Ascending aorta (tissue), 2 donors: Measurements from ENCODE around the gene KLHL40. TPM values are rescaled to one million over a fixed set of nuclear protein-coding genes. Genes with fewer than 3 reads are reported as not detected.

Experiments
- DNase-seq, 2 donors: peaks; one replicate each; pipeline ENCODE4 v3.0.0-alpha.2; 2019; ENCODE audit warnings: low spot score in 2 of 2
- H3K27ac ChIP-seq, 2 donors: fragments of 200-600 bp; sonication (generic); one replicate each; pipeline ENCODE4 v1.5.1; 2016 to 2017; ENCODE audit warnings: mild to moderate bottlenecking in 1 of 2
- H3K27me3 ChIP-seq: fragments of 200-600 bp; sonication (generic); one replicate; pipeline ENCODE4 v1.5.1; 2017
- H3K36me3 ChIP-seq, 2 donors: fragments of 200-600 bp; sonication (generic); one replicate each; pipeline ENCODE4 v1.5.1; 2016
- H3K4me1 ChIP-seq, 2 donors: fragments of 200-600 bp; sonication (generic); one replicate each; pipeline ENCODE4 v1.5.1; 2016 to 2017; ENCODE audit warnings: mild to moderate bottlenecking in 1 of 2
- H3K4me3 ChIP-seq, 2 donors: fragments of 200-600 bp; sonication (generic); one replicate each; pipeline ENCODE4 v1.5.1; 2016 to 2017; ENCODE audit warnings: mild to moderate bottlenecking in 1 of 2
- H3K9me3 ChIP-seq, 2 donors: fragments of 200-600 bp; sonication (generic); one replicate each; pipeline ENCODE4 v1.5.1; 2016
- intact Hi-C: fragments of 100-400 bp; cut with DNase I; formaldehyde crosslinking; loops from one replicate; pipeline ENCODE4 v1.15.1; 2023
- total RNA-seq: library from RNA; depleted of rRNA; stranded (reverse); fragments of >200 nt; gene quantifications from one replicate; pipeline ENCODE4 v1.1.0, GENCODE V29; 2016
- TF ChIP-seq, protein P1 (sequence below), 3 experiments: fragments of 200-600 bp in 2 of 3; fragments of 450-650 bp in 1 of 3; sonication (generic) in 2 of 3; IDR thresholded peaks; one replicate each; pipeline ENCODE4 v1.5.1; 2016 to 2019; ENCODE audit warnings: antibody characterized with exemption in 3 of 3, mild to moderate bottlenecking in 1 of 3, moderate library complexity in 1 of 3

Gene KLHL40
- total RNA-seq, 1 donor from 2014 or later, result not detected

- H3K27me3 ChIP-seq, result no peaks in the 10 kb centered on the region
- TF ChIP-seq, protein P1, sequence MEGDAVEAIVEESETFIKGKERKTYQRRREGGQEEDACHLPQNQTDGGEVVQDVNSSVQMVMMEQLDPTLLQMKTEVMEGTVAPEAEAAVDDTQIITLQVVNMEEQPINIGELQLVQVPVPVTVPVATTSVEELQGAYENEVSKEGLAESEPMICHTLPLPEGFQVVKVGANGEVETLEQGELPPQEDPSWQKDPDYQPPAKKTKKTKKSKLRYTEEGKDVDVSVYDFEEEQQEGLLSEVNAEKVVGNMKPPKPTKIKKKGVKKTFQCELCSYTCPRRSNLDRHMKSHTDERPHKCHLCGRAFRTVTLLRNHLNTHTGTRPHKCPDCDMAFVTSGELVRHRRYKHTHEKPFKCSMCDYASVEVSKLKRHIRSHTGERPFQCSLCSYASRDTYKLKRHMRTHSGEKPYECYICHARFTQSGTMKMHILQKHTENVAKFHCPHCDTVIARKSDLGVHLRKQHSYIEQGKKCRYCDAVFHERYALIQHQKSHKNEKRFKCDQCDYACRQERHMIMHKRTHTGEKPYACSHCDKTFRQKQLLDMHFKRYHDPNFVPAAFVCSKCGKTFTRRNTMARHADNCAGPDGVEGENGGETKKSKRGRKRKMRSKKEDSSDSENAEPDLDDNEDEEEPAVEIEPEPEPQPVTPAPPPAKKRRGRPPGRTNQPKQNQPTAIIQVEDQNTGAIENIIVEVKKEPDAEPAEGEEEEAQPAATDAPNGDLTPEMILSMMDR (IDR thresholded peaks at IDR 0.05), result no peak
- H3K4me3 ChIP-seq, result no peak overlapping the region
- no peaks in the 10 kb centered on the region for H3K4me1 ChIP-seq
- H3K9me3 ChIP-seq, result no peaks in the 10 kb centered on the region
- intact Hi-C loops, result no loop called here
- H3K27ac ChIP-seq, result no peak overlapping the region
- H3K36me3 ChIP-seq, result no peaks in the 10 kb centered on the region
- DNase-seq, result no peak
Observed at GRCh38 chr3:42714171-42714852, 29.0 kb downstream of the KLHL40 start.

DNA sequence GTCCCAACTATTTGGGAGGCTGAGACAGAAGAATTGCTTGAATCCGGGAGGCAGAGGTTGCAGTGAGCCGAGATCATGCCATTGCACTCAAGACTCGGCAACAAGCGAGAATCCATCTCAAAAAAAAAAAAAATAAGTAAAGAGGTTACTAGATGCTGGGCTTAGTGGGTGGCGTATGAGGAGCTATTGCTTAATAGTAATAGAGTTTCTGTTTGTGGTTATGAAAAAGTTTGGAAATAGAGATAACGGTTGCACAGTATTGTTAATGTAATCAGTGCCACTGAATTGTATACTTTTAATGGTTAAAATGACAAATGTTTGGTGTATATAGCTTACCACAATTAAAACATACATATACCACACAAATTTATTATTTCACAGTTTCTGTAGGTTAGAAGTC lies 32.0 kb downstream of the KLHL40 start:
- Histone ChIP-seq H3K9me3 (no peaks in the 10 kb centered on the region), H3K4me1 (peaks cover 0 to 10% of the 10 kb centered on the region in 2 donors), H3K27me3 (no peaks in the 10 kb centered on the region), H3K27ac (no peak overlapping the region), H3K36me3 (no peaks in the 10 kb centered on the region), H3K4me3 (no peak overlapping the region)
- TF ChIP-seq, protein P1 (IDR thresholded peaks at IDR 0.05), result no peak
- no peak for DNase-seq
- intact Hi-C loops, result no loop called here

DNA sequence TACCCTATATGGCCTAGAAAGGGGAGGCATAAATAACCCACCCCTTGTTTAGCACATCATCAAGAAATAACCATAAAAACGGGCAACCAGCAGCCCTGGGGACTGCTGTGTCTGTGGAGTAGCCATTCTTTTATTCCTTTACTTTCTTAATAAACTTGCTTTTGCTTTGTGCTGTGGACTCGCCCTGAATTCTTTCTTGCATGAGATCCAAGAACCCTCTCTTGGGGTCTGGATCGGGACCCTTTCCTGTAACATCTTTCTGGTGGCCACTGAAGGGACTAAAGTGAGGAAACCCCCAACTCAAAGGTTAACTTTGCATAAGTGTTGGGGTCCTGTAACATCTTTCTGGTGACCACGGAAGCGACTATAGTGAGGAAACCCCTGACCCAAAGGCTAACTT lies 33.0 kb downstream of the KLHL40 start:
- peaks cover 0 to 10% of the 10 kb centered on the region in 2 donors for H3K4me1 ChIP-seq
- no peak overlapping the region for H3K4me3 ChIP-seq
- TF ChIP-seq, protein P1 (IDR thresholded peaks at IDR 0.05), result no peak
- H3K36me3 ChIP-seq, result no peaks in the 10 kb centered on the region
- H3K27ac ChIP-seq, result no peak overlapping the region
- intact Hi-C loops, result no loop called here
- H3K27me3 ChIP-seq, result no peaks in the 10 kb centered on the region
- H3K9me3 ChIP-seq, result no peaks in the 10 kb centered on the region
- DNase-seq, result no peak

- Histone ChIP-seq H3K4me1 (peaks cover 0 to 10% of the 10 kb centered on the region in 2 donors), H3K9me3 (no peaks in the 10 kb centered on the region), H3K27ac (no peak overlapping the region), H3K36me3 (no peaks in the 10 kb centered on the region), H3K4me3 (no peak overlapping the region), H3K27me3 (no peaks in the 10 kb centered on the region)
- intact Hi-C loops, result no loop called here
- TF ChIP-seq, protein P1 (IDR thresholded peaks at IDR 0.05), result no peak
- no peak for DNase-seq
Observed at GRCh38 chr3:42719002-42719401, 33.7 kb downstream of the KLHL40 start.

GRCh38 chr3:42720126-42720525 lies 34.8 kb downstream of the KLHL40 start:
- H3K27ac ChIP-seq, result no peak overlapping the region
- TF ChIP-seq, protein P1 (IDR thresholded peaks at IDR 0.05), result no peak
- H3K9me3 ChIP-seq, result no peaks in the 10 kb centered on the region
- H3K4me1 ChIP-seq, result peaks cover 0 to 10% of the 10 kb centered on the region in 2 donors
- no peak for DNase-seq
- H3K27me3 ChIP-seq, result no peaks in the 10 kb centered on the region
- H3K36me3 ChIP-seq, result no peaks in the 10 kb centered on the region
- no peak overlapping the region for H3K4me3 ChIP-seq
- intact Hi-C loops, result no loop called here
